Left ventricle myocardium superior (tissue), 1 donor: ENCODE data around the gene TH. TPM values are rescaled to one million over a fixed set of nuclear protein-coding genes. Genes with fewer than 3 reads are reported as not detected.
"Not testable (repeated sequence)": the region's sequence is repeated elsewhere in the genome, so short reads cannot be mapped to it uniquely, and the experiment has no call there.

Experiments used
- ATAC-seq: fragments of 200-7000 bp; cut with Tn5 transposase; one replicate; pipeline ENCODE4 v1.9.1; 2020; ENCODE audit warnings: mild to moderate bottlenecking, moderate library complexity
- DNase-seq: peaks from one replicate; pipeline ENCODE4 v3.0.0-alpha.2; 2020
- intact Hi-C: fragments of 100-400 bp; cut with micrococcal nuclease; formaldehyde crosslinking; loops from one replicate; pipeline ENCODE4 v1.11.0; 2022
- total RNA-seq: library from RNA; stranded (reverse); fragmentation: NEBNext Ultra II Directional; extraction: Animal tissue kit (Norgen Biotek cat#: 25700); gene quantifications from one replicate; pipeline ENCODE4 v1.2.1, GENCODE V29; 2021
- donor health status: DM: no; HTN: yes; CAD: no; lungs with severe emphysema.

The TH gene
- total RNA-seq, 1 donor from 2014 or later, result not detected

DNA sequence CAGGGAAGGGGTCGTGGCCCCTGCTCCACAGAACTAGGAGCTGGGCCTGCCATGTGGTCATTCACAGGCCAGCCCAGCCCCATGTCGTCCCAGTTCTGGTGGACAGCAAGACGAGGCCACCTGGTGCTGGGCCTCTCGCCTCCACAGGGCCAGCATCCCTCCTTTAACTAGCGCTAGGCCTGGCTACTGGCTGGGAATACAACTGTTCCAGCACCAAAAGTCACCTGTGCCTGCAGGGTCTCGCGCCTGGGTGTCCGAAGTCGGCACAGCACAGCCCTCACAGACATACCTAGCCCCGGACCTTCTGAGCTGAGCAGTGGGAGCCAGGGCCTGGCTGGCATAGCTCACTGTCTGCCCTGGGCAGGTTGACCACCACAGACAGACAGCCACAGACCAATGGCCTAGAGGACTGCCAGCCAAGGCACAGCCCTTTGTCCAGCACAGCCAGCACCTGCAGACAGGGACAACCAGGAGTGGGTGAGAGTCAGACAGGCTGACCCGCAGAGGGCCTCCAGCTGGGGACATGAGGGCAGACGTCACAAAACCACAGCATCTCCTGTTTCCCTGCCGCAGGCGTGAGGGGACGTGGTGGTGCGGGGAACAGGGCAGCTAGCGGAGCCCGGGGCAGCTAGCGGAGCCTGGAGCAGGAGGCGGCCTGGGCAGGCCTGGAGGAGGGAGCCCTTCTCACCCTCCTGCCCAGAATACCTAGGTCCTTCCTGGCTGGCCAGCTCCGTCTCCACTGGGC, 27.2 kb upstream of the TH start:
- intact Hi-C loops, result loop anchor here (10.0 kb wide), 1 partner anchor 216 kb away; no protein-coding TSS in a partner anchor
- no peak for ATAC-seq
- no peak for DNase-seq

DNA sequence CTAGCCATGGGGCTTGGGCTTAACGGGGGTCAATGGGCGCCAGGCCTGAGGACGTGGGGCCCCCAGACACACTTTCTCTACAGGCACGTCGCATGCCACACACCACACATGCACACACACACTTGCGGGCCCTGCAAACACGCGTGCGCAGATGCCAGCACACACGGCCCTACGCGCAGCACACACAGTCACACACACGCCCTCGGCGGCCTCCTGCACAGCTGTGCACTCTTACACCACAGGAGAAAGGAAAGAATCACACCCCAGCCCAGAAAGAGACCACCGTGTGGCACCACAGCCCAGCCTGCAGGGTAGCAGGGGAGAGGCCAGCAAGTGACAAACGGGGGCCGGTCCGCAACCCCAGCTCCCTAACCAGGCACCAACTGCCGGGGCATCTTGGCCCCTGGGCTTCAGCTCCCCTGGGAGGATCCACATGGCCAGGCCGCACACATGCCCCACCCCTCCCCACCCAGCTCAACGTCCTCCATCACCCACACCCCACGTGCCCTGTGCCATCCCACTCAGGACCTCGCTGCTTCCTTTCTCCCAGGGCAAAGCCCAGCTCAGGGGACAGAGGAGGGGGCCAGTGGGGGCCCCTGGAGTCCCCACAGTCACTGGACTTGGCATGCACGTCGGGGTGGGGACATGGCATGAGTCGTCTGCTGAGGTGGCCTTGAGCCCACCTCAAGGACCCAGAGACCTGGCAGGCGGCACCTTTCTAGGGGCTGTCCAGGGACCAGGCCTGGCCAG, 26.3 kb upstream of the TH start:
- no peak for DNase-seq

DNA sequence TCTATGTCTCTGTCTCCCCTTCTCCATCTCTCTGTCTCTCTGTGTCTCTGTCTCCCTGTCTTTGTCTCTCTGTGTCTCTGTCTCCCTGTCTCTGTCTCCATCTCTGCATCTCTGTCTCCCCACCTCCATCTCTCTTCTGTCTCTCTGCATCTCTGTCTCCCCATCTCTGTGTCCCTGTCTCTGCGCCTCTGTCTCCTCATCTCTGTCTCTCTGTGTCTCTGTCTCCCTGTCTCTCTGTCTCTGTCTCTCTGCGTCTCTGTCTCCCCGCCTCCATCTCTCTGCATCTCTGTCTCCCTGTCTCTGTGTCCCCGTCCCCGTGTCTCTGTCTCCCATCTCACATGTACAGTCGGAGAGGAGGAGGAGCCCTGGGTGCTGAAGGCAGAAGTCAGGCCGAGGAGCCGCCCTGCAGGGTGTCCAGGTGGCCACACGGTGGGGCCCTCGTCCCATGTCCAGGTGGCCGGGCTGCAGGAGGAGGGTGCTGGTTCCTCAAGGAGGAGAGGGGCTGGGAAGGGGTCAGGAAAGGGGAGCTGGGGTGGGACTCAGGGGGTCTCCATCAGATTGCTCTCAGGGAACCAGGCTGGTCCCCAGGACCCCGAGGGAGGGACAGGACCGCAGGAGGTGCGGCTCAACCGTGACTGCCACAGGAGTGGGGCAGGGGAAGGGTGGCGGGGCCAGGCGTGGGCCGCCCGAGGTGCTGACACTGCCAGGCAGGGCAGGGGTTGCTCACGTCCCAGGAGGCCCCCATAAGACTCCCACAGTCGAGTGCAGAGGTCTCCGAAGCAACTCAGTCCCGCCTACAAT, 25.6 kb upstream of the TH start:
- ATAC-seq, result peak; percentile 75
- peak; percentile 84 for DNase-seq
- intact Hi-C loops, result loop anchor here (10.0 kb wide), 1 partner anchor 218 kb away; no protein-coding TSS in a partner anchor

More for the DNA sequence above, 26.3 kb upstream of the TH start:
- no peak for ATAC-seq
- intact Hi-C loops, result loop anchor here (10.0 kb wide), 1 partner anchor 217 kb away; no protein-coding TSS in a partner anchor

DNA sequence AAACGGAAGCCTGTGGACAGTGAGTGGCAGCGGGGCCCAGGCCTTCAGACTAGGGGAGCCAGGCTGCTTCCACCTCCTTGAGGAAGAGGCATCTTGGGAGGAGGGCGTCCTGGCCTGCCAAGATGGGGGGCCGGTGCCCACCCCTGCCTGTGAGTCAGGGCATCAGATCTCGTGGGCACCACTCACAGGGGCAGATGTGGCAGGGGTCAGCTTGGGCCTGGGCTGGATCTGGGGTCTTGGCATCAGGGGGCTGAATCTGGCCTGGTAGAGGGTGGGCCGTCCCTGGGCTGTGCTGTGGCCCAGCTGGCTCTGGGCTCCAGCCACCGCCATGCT, 24.1 kb upstream of the TH start:
- intact Hi-C loops, result loop anchor here (10.0 kb wide), 1 partner anchor 219 kb away; no protein-coding TSS in a partner anchor

DNA sequence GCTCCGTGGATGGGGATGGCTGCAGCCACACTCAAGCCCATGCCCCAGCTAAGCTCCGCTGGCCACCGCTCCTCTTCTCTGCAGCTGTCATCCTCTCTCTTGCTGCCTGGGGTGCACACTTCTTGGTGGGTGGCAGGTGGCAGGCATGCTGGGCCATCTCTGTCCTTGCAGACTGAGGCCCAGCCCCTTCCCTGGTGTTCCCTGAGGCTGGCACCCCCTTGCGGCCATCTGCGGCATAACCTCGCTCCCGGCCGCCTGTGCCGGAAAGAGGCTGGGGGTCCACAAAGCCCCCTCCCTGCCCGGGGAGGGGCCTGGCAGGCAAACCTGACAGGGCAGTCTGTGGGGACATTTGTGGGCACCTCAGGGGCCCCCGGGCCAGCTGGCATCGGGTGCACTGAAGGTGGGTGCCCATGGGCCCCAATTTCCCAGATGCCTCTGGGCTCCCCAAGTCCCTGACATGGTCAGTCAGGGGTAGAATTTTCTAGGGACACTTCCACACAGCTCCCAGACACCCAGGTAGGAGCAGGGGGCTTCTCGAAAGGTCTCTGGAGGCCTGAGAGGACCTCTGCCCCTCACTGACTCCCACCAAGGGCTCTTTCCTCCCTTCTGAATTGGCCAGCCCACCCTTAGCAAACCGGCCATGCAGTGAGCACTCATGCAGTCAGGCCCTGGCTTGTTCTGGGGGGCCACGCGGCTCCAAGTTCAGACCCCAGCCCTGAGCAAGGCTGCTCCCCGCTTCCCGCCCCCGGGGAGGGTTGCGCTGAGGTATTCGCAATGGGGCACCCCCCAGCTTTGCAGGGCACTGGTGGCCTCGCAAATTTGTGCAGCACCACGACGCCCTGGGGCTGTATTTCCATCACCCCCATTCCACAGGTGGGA, 23.5 kb upstream of the TH start:
- intact Hi-C loops, result loop anchor here (10.0 kb wide), 1 partner anchor 220 kb away; no protein-coding TSS in a partner anchor
- DNase-seq (peak; percentile 54), ATAC-seq (no peak)

More for the DNA sequence above, 24.1 kb upstream of the TH start:
- ATAC-seq (no peak), DNase-seq (no peak)

DNA sequence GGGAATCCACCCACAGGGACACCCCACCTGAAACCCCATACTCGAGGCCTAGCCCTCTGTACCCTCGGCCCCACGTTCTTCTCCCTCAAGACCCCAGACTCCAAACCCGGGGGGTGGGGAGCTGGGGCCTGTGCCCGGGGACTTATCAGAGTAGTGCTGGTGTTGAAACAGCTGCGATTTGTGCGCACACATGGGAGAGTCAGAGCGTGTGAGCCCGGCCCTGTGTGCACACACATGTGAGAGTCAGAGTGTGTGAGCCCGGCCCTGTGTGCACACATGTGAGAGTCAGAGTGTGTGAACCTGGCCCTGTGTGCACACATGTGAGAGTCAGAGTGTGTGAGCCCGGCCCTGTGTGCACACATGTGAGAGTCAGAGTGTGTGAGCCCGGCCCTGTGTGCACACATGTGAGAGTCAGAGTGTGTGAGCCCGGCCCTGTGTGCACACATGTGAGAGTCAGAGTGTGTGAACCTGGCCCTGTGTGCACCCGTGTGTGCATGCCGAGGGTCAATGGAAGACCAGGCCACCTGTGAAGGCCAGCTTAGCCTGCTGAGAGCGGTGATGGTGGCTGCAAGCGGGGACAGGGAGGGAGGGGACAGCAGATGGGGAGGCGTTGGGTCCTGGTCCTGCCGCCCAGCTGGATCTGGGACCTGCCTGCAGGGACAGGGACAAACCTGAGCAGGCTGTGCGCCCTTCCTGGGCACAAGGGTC, 22.4 kb upstream of the TH start:
- intact Hi-C loops, result loop anchor here (10.0 kb wide), 1 partner anchor 221 kb away; no protein-coding TSS in a partner anchor
- DNase-seq, ATAC-seq: not testable (repeated sequence)

DNA sequence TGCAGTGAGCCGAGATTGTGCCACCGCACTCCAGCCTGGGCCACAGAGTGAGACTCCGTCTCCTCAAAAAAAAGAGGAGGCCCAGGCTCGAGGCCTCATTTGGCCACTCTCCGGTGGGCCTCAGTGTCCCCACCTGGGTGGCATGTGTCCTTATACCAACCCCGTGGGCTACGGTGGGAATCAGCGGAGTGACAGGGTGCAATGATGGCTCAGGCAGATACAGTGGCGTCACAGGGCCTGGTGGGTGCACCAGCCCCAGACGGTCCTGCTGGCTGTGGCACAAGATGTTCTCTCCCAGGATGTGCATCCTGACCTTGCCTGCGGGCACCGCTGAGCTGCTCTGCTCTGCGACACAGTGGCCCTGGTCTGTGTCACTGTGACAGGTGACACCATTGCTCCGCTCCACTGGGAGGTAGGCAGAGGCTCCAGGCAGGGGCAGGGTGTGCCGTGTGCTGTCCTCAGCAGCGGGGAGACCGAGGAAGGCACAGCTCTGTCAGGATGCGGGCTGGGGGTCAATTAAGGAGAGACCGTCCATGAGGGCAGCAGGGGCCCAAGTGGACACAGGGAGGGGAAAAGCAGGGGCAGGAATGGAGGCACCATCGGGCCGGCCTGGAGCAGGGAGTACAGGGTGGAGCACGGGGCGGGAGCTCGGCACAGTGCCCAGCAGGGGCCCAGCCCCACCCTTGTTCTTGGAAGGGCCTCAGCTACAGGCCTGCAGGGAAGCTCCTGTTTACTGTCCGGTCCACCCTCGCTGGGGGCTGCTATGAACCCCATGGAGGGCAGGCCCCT, 21.7 kb upstream of the TH start:
- DNase-seq (peak; percentile 71), ATAC-seq (peak; percentile 87)
- intact Hi-C loops, result loop anchor here (10.0 kb wide), 1 partner anchor 222 kb away; no protein-coding TSS in a partner anchor

DNA sequence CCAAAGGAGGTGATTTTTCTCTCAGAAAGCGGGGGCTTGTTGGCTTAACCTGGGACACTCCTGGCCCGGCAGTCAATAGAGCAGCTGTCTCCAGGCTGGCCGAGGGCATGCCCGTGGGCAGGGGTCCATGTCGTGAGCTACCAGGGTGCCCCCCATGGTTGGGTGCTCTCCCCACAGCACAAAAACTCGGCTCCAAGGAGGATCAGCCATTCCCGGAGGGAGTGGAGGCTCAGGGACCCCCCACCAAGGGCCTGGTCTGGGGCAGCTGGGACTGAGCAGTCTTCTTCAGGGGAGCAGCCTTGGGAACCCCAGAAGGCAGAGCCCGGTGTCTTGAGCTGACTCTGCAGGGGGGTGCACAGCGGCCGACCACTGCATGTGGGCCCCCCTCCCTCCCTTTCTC, 20.8 kb upstream of the TH start:
- intact Hi-C loops, result loop anchor here (10.0 kb wide), 1 partner anchor 222 kb away; no protein-coding TSS in a partner anchor
- ATAC-seq, result no peak
- no peak for DNase-seq

DNA sequence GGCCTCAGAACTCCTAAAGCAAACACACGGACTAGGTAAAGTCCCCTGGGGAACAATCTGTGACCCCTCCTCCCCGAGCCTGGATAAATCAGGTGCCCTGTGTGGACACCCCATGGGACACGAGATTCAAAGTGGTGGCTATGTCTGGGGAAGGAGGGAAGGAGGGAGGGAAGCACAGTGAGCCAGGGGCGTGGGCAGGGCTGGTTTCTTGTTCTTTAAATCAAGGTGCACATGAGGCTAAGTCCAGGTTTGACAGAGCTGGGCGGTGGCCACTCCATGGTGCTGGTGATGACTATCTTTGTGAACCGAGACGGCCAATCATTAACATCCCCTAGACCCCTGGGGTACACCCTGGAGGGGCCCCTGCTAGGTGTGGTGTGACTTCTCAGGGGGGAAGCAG, 20.3 kb upstream of the TH start:
- DNase-seq (no peak), ATAC-seq (no peak)
- intact Hi-C loops, result loop anchor here (10.0 kb wide), 1 partner anchor 223 kb away; no protein-coding TSS in a partner anchor

DNA sequence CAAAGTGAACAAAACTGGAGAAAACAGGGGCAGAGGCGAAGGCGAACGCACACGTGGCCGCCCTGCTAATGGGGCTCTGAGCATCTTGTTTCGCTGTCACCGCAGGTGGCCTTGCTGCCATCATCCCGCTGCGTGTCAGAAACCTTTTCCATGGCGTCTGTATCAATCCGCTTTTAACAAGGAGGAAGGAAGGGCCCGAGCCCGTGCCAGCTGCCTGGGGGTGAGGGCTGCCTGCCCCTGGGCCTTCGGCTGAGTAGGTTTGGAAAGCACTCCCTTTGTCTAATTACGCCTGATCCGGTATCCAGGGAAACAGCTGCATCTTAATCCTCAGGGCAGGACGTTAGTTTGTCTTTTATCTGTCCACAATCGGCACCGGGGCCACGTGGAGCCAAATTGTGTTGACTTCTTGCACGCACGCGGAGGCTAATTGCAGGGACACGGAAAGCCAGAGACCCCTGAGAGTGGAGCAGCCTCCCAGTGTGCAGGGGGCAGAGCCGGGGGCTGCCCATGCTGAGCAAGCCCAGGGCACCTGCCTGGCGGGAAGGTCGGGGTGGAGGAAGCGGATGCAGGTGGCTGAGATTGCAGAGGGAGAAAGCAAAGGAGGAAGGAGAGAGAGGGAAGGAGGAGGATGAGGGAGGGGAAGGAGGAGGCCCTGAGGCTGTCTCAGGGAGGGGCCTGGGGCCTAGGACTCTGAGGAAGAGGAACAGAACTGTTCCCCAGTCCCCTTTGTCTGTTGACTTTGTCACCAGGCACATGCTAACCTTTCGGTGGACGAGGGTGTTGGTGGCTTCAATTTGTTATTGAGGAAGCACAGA, 19.2 kb upstream of the TH start:
- intact Hi-C loops, result loop anchor here (10.0 kb wide), 1 partner anchor 224 kb away; no protein-coding TSS in a partner anchor
- ATAC-seq (peak; percentile 14), DNase-seq (no peak)

DNA sequence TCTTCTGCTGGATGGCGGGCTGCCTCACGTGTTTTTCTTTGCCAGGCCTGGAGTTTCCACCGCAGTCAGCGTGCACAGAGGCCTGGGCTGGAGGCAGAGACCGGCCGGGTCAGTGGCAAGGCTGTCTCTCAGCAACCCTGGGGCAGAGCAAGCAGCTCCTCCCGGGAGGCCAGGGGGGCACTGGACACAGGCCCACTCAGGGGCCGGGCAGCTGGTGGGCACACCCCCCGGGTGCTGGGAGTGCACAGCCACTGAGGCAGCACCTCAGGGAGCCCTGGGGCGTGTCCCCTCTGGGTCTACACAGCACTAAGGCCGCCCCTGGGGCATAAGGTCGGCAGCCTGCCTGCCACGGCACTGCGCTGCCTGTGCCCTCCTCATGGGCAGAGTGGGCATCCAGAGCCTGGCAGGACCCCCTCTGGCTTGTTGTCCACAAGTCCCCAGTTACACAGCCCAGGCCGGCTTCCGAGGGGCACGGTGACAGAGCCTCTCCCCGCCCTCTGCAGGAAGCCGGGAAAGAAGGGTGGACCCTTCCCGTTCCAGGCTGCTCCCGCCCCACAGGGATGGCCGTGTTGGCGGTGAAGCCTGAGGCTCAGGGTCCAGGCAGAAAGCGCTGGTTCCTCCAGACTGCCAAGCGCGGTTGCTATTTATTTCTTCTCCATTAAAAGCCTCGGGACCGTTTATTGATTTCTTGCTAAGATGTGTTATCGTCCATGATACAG, 18.5 kb upstream of the TH start:
- intact Hi-C loops, result loop anchor here (10.0 kb wide), 1 partner anchor 225 kb away; no protein-coding TSS in a partner anchor
- no peak for DNase-seq
- ATAC-seq, result no peak

DNA sequence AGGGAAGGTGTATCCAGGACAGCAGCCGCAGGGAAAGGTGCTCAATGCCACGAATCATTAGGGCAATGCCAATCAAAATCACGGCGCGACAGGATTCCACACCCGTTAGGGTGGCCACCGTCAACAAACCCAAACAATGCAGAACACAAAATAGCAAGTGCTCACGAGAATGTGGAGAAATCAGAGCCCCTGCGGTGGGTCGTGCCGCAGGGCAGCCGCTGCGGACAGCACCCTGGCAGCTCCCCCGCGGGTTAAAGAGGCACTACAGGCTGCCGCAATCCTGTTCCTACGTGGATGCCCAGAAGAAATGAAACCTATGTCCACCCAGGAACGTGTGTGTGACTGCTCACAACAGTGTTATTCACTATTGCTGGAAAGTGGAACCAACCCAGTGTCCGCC, 17.1 kb upstream of the TH start:
- ATAC-seq, result no peak
- intact Hi-C loops, result no loop called here
- DNase-seq, result no peak

DNA sequence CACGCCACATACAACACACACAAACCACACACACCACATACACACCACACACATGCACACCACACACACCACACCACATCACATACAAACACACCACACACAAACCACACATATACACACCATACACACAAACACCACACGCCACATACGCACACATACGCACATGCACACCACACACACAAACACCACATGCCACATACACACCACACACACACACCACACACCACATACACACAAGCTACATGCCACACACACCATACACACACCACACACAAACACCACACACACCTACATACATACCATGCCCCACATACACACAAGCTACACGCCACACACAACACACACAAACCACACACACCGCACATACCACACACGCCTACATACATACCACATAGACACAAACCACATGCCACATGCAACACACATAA, 15.7 kb upstream of the TH start:
- DNase-seq (no peak), ATAC-seq (no peak)
- intact Hi-C loops, result no loop called here

DNA sequence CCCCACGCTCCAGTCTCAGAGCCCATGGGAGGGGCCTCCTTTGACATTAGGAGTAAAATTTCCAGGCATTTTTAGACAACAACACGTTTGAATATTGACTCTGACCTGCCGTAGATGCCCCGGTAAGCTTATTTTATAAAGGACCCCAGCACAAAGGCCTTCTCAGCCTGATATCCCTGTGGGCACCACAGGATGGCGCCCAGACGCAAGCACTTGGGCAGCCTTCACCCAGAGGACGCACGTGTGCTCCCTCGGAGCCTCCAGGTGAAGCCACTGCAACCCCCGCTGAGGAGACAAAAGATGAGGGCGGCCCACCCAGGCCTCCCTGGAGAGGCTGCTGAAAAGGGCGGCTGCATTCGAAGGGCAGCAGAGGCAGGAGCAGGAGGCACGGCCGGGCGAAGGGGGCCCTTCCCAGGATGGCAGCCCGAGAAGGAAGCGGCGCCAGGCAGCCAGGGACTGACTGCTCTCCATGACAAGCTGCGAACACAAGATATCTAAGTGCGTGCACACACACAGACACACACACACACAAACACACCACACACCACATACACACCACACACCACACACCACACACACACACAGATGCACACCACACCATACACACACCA, 15.2 kb upstream of the TH start:
- ATAC-seq (peak; percentile 73), DNase-seq (peak; percentile 58)
- intact Hi-C loops, result no loop called here
